Stimulated activated CD8-positive, alpha-beta memory T cell treated with anti-CD3 and anti-CD28 coated beads, Interleukin-2, amount 100 ng/mL, for 1 hour (primary cell): ENCODE data around the gene MUC4.
"Not testable (repeated sequence)": the region's sequence is repeated elsewhere in the genome, so short reads cannot be mapped to it uniquely, and the experiment has no call there.

ENCODE experiments used
- DNase-seq, 2 donors: peaks; one replicate each; pipeline ENCODE4 v3.0.0-alpha.2; 2020; ENCODE audit warnings: low read depth in 2 of 2

The MUC4 gene

GRCh38 chr3:195784031-195784430 lies 27.7 kb downstream of the MUC4 start:
- not testable (repeated sequence) for DNase-seq

- not testable (repeated sequence) for DNase-seq
Observed at GRCh38 chr3:195781236-195781635, 30.5 kb downstream of the MUC4 start.

GRCh38 chr3:195777975-195778374 lies 33.8 kb downstream of the MUC4 start:
- DNase-seq = no peak

GRCh38 chr3:195774917-195775316 lies 36.8 kb downstream of the MUC4 start:
- no peak for DNase-seq

GRCh38 chr3:195773956-195774537 lies 37.7 kb downstream of the MUC4 start:
- no peak for DNase-seq

GRCh38 chr3:195771646-195772300 lies 40.0 kb downstream of the MUC4 start:
- no peak for DNase-seq

GRCh38 chr3:195770841-195771645 lies 40.7 kb downstream of the MUC4 start:
- DNase-seq = not testable (repeated sequence)

- no peak for DNase-seq
Observed at GRCh38 chr3:195770081-195770840, 41.5 kb downstream of the MUC4 start.

- DNase-seq = no peak
Observed at GRCh38 chr3:195769551-195769950, 42.2 kb downstream of the MUC4 start.

- no peak for DNase-seq
Observed at GRCh38 chr3:195768831-195769303, 42.9 kb downstream of the MUC4 start.

- no peak for DNase-seq
Observed at GRCh38 chr3:195768414-195768813, 43.3 kb downstream of the MUC4 start.

GRCh38 chr3:195767792-195768191 lies 43.9 kb downstream of the MUC4 start:
- DNase-seq = no peak

GRCh38 chr3:195766671-195767070 lies 45.1 kb downstream of the MUC4 start:
- no peak for DNase-seq

- no peak for DNase-seq
Observed at GRCh38 chr3:195764961-195765706, 46.6 kb downstream of the MUC4 start.

GRCh38 chr3:195763843-195764825 lies 47.6 kb downstream of the MUC4 start:
- no peak for DNase-seq

GRCh38 chr3:195763076-195763830 lies 48.5 kb downstream of the MUC4 start:
- no peak for DNase-seq

- DNase-seq = no peak
Observed at GRCh38 chr3:195762611-195763010, 49.1 kb downstream of the MUC4 start.

GRCh38 chr3:195762249-195762585 lies 49.5 kb downstream of the MUC4 start:
- no peak for DNase-seq

- DNase-seq = no peak
Observed at GRCh38 chr3:195761567-195762248, 50.0 kb downstream of the MUC4 start.
